HepG2 (cell line): ENCODE data around the gene POLRMT. TPM values are rescaled to one million over a fixed set of nuclear protein-coding genes. Genes with fewer than 3 reads are reported as not detected.

Experiments
- ARID4A ChIP-seq: sonication (generic); formaldehyde crosslinking; IDR thresholded peaks from 2 replicates; pipeline ENCODE4 v1.5.0; 2020; ENCODE audit warnings: mild to moderate bottlenecking, missing genetic modification reagents, borderline replicate concordance
- FOXP1 ChIP-seq, 2 experiments: fragments of 450-650 bp in 1 of 2; IDR thresholded peaks; 2 replicates each; pipeline ENCODE4 v1.6.1; 2017 to 2018; ENCODE audit warnings: antibody characterized with exemption in 1 of 2
- KMT2A ChIP-seq: sonication (generic); formaldehyde crosslinking; IDR thresholded peaks from 2 replicates; pipeline ENCODE4 v1.4.0; 2020; ENCODE audit warnings: missing genetic modification reagents
- NR2F2 ChIP-seq: IDR thresholded peaks from 2 replicates; pipeline ENCODE4 v1.6.1; 2012; ENCODE audit warnings: low read depth, inconsistent platforms, borderline replicate concordance
- PHF20 ChIP-seq: sonication (generic); formaldehyde crosslinking; IDR thresholded peaks from 2 replicates; pipeline ENCODE4 v1.5.0; 2020; ENCODE audit warnings: mild to moderate bottlenecking, missing genetic modification reagents
- PLRG1 ChIP-seq: fragments of 450-650 bp; conservative IDR thresholded peaks from 2 replicates; pipeline ENCODE4 v1.6.1; 2016
- REST ChIP-seq, 2 experiments: IDR thresholded peaks; 2 replicates each; pipeline ENCODE4 v1.6.1; 2011 to 2012; ENCODE audit warnings: low read length in 2 of 2, borderline replicate concordance in 1 of 2, low read depth in 1 of 2, mild to moderate bottlenecking in 1 of 2, moderate library complexity in 1 of 2
- SOX6 ChIP-seq, 2 experiments: fragments of 450-650 bp in 1 of 2; sonication (generic) in 1 of 2; formaldehyde crosslinking in 1 of 2; IDR thresholded peaks; 2 replicates each; pipeline versions ENCODE4 v1.4.0 to v1.6.1; 2017 to 2020; ENCODE audit warnings: antibody characterized with exemption in 1 of 2, mild to moderate bottlenecking in 1 of 2, missing genetic modification reagents in 1 of 2
- TBL1XR1 ChIP-seq: fragments of 150-350 bp; IDR thresholded peaks from 2 replicates; pipeline ENCODE4 v1.6.1; 2014; ENCODE audit warnings: borderline replicate concordance, low read length; ENCODE audit not compliant: partially characterized antibody
- TEAD3 ChIP-seq: optimal IDR thresholded peaks from 2 replicates; pipeline ENCODE3; 2016; ENCODE audit warnings: borderline replicate concordance
- UBTF ChIP-seq: sonication (generic); formaldehyde crosslinking; IDR thresholded peaks from 2 replicates; pipeline ENCODE4 v1.4.0; 2020; ENCODE audit warnings: mild to moderate bottlenecking, missing genetic modification reagents
- YEATS4 ChIP-seq: sonication (generic); formaldehyde crosslinking; IDR thresholded peaks from 2 replicates; pipeline ENCODE4 v1.4.0; 2020; ENCODE audit warnings: missing genetic modification reagents, borderline replicate concordance
- ZBTB38 ChIP-seq: sonication (generic); formaldehyde crosslinking; IDR thresholded peaks from 2 replicates; pipeline ENCODE4 v1.5.1; 2020; ENCODE audit warnings: mild to moderate bottlenecking, missing genetic modification reagents
- ZBTB7A ChIP-seq: sonication (generic); formaldehyde crosslinking; IDR thresholded peaks from 2 replicates; pipeline ENCODE4 v1.8.0; 2022; ENCODE audit warnings: mild to moderate bottlenecking, missing genetic modification reagents
- ZFP37 ChIP-seq: sonication (generic); formaldehyde crosslinking; IDR thresholded peaks from 2 replicates; pipeline ENCODE4 v1.4.0; 2020; ENCODE audit warnings: missing genetic modification reagents, borderline replicate concordance
- ZNF333 ChIP-seq: sonication (generic); formaldehyde crosslinking; IDR thresholded peaks from 2 replicates; pipeline ENCODE4 v1.4.0; 2020; ENCODE audit warnings: mild to moderate bottlenecking, missing genetic modification reagents, borderline replicate concordance
- ZNF563 ChIP-seq: sonication (generic); formaldehyde crosslinking; IDR thresholded peaks from 2 replicates; pipeline ENCODE4 v1.8.0; 2022; ENCODE audit warnings: mild to moderate bottlenecking, moderate library complexity, missing genetic modification reagents
- ZNF816 ChIP-seq: sonication (generic); formaldehyde crosslinking; IDR thresholded peaks from 2 replicates; pipeline ENCODE4 v1.8.0; 2022; ENCODE audit warnings: missing genetic modification reagents, mild to moderate bottlenecking, borderline replicate concordance
- ZNF891 ChIP-seq: sonication (generic); formaldehyde crosslinking; IDR thresholded peaks from 2 replicates; pipeline ENCODE4 v1.5.0; 2020; ENCODE audit warnings: mild to moderate bottlenecking, missing genetic modification reagents
- polyA plus RNA-seq, 8 experiments: library from polyadenylated mRNA; depleted of rRNA in 3 of 8; stranded (reverse) in 7 of 8; unstranded in 1 of 8; fragments of >200 nt; fragmentation: Illumina TruSeq in 4 of 8; extraction: Trizol in 4 of 8; gene quantifications; 2 replicates each; pipeline versions ENCODE4 v1.2.1 to v1.2.3, GENCODE V29; 2011 to 2016; ENCODE audit warnings: low read depth in 4 of 8, missing spikeins in 1 of 8, mixed read lengths in 1 of 8; ENCODE audit not compliant: insufficient read depth in 1 of 8
- total RNA-seq, 5 experiments: library from RNA; depleted of rRNA; stranded (reverse); fragments of >200 nt; fragmentation: Illumina TruSeq; extraction: Trizol; gene quantifications; 2 replicates each; pipeline ENCODE4 v1.2.3, GENCODE V29; 2016; ENCODE audit warnings: low read depth in 1 of 5

Gene POLRMT
- total and polyA plus RNA-seq, 2 of the 13 experiments (the other 11 are each of a cell fraction or from before 2014, with no cell fraction given), result 78.0 to 101 TPM

GRCh38 chr19:570937-571565 is 62.3 kb downstream of the POLRMT start (continued):
- TF ChIP-seq SOX6 (IDR thresholded peaks at IDR 0.05) (no peak), SOX6 (CRISPR knock-in tag; IDR thresholded peaks at IDR 0.05) (no peak), ZBTB7A (CRISPR knock-in tag) (peak; percentile 49; the same call in 1 of the 2 replicates), REST (IDR thresholded peaks at IDR 0.05; ENCODE audit: borderline replicate concordance in 1 of 2, low read depth in 1 of 2, low read length in 2 of 2) (peak in 1 of 2 experiments; percentile 18; a peak in 1 of 4 replicates), FOXP1 (IDR thresholded peaks at IDR 0.05) (no peak), FOXP1 (CRISPR knock-in tag; IDR thresholded peaks at IDR 0.05) (peak; percentile 49; the same call in 1 of the 2 replicates), YEATS4 (CRISPR knock-in tag) (no peak), ZFP37 (CRISPR knock-in tag) (peak; percentile 12; the same call in 1 of the 2 replicates), PHF20 (CRISPR knock-in tag) (no peak), KMT2A (CRISPR knock-in tag) (peak; percentile 40; the same call in 1 of the 2 replicates), UBTF (CRISPR knock-in tag) (peak; percentile 80), PLRG1 (no peak), ZNF816 (CRISPR knock-in tag) (no peak), ARID4A (CRISPR knock-in tag) (peak; percentile 70; the same call in 1 of the 2 replicates), ZNF563 (CRISPR knock-in tag) (no peak), TBL1XR1 (no peak), TEAD3 (CRISPR knock-in tag) (peak; percentile 87), ZBTB38 (CRISPR knock-in tag) (peak; percentile 51; the same call in 1 of the 2 replicates), ZNF333 (CRISPR knock-in tag) (no peak), ZNF891 (peak; percentile 77; the same call in 1 of the 2 replicates), NR2F2 (no peak)
